Gastroesophageal sphincter (tissue), 4 donors: ENCODE data around the gene POFUT2. TPM values are rescaled to one million over a fixed set of nuclear protein-coding genes. Genes with fewer than 3 reads are reported as not detected.

Experiments
- ATAC-seq: fragments of 150-250 bp; one replicate; pipeline ENCODE4 v1.9.1; 2016; ENCODE audit warnings: mild to moderate bottlenecking, moderate library complexity
- H3K27ac ChIP-seq, 4 donors: fragments of 200-600 bp; sonication (generic) in 3 of 4; 1 replicate in 3 of 4; 2 replicates in 1 of 4; pipeline ENCODE4 v1.5.1; 2016 to 2019
- H3K27me3 ChIP-seq: fragments of 200-600 bp; sonication (generic); one replicate; pipeline ENCODE4 v1.5.1; 2019
- H3K36me3 ChIP-seq, 2 donors: fragments of 200-600 bp; sonication (generic); one replicate each; pipeline ENCODE4 v1.5.1; 2019; ENCODE audit warnings: control low read depth in 1 of 2
- H3K4me1 ChIP-seq, 3 donors: fragments of 200-600 bp; sonication (generic); 1 replicate in 2 of 3; 2 replicates in 1 of 3; pipeline ENCODE4 v1.5.1; 2016 to 2019; ENCODE audit warnings: control low read depth in 2 of 3
- H3K4me3 ChIP-seq, 2 donors: fragments of 200-600 bp; sonication (generic); one replicate each; pipeline ENCODE4 v1.5.1; 2019; ENCODE audit warnings: mild to moderate bottlenecking in 1 of 2, moderate library complexity in 1 of 2
- H3K9me3 ChIP-seq, 3 donors: fragments of 200-600 bp; sonication (generic); one replicate each; pipeline ENCODE4 v1.5.1; 2017 to 2019; ENCODE audit warnings: control low read depth in 2 of 3
- CTCF ChIP-seq, 4 experiments: fragments of 200-600 bp in 2 of 4; fragments of 450-650 bp in 2 of 4; sonication (generic) in 1 of 4; IDR thresholded peaks; one replicate each; pipeline ENCODE4 v1.5.1; 2017 to 2019; ENCODE audit warnings: antibody characterized with exemption in 4 of 4, mild to moderate bottlenecking in 2 of 4, moderate library complexity in 2 of 4
- EP300 ChIP-seq: sonication (generic); formaldehyde crosslinking; IDR thresholded peaks from one replicate; pipeline ENCODE4 v1.6.1; 2017; ENCODE audit warnings: antibody characterized with exemption, mild to moderate bottlenecking
- POLR2A ChIP-seq, 2 donors: fragments of 450-650 bp; IDR thresholded peaks; one replicate each; pipeline ENCODE4 v1.6.1; 2017; ENCODE audit warnings: antibody characterized with exemption in 2 of 2, mild to moderate bottlenecking in 2 of 2, moderate library complexity in 1 of 2
- POLR2AphosphoS5 ChIP-seq: sonication (generic); formaldehyde crosslinking; IDR thresholded peaks from one replicate; pipeline ENCODE4 v1.6.1; 2017; ENCODE audit warnings: antibody characterized with exemption
- WGBS, 2 donors: methylation state at CpG; one replicate each; pipeline ENCODE4 v1.1.5; 2018; ENCODE audit warnings: low coverage in 1 of 2; 5-methylcytosine and 5-hydroxymethylcytosine counted together
- total RNA-seq, 4 donors: library from RNA; depleted of rRNA; stranded (reverse); fragments of >200 nt; gene quantifications; one replicate each; pipeline ENCODE4 v1.1.0, GENCODE V29; 2016

Gene POFUT2
- total RNA-seq, 4 donors from 2014 or later, result 17.6 to 31.1 (median 24.2) TPM

- ATAC-seq, result no peak
- WGBS, 2 donors, result 69 to 88% methylated on average over 2 to 3 of the region's 5 CpGs
- no peaks in the 10 kb centered on the region for H3K4me1 ChIP-seq
Measured at GRCh38 chr21:45260191-45260825, 27.4 kb downstream of the POFUT2 start.

GRCh38 chr21:45259206-45259840 is 28.4 kb downstream of the POFUT2 start:
- Histone ChIP-seq H3K9me3 (no peaks in the 10 kb centered on the region), H3K4me3 (no peak overlapping the region), H3K27me3 (peaks cover 41% of the 10 kb centered on the region), H3K36me3 (peaks cover 0 to 24% of the 10 kb centered on the region in 2 donors), H3K4me1 (no peaks in the 10 kb centered on the region), H3K27ac (no peak overlapping the region)
- WGBS, 2 donors, result 68 to 77% methylated on average over 9 to 16 of the region's 17 CpGs
- ATAC-seq, result no peak
- no peak for TF ChIP-seq CTCF (IDR thresholded peaks at IDR 0.05)
- no peak for TF ChIP-seq POLR2A (IDR thresholded peaks at IDR 0.05)
- no peak for TF ChIP-seq POLR2AphosphoS5
- TF ChIP-seq EP300, result no peak

More at GRCh38 chr21:45260191-45260825, 27.4 kb downstream of the POFUT2 start:
- no peaks in the 10 kb centered on the region for H3K9me3 ChIP-seq
- TF ChIP-seq POLR2AphosphoS5, result no peak
- no peak for TF ChIP-seq CTCF (IDR thresholded peaks at IDR 0.05)
- TF ChIP-seq POLR2A (IDR thresholded peaks at IDR 0.05), result no peak
- TF ChIP-seq EP300, result no peak
- H3K4me3 ChIP-seq, result no peak overlapping the region
- no peak overlapping the region for H3K27ac ChIP-seq
- H3K27me3 ChIP-seq, result peaks cover 31% of the 10 kb centered on the region
- peaks cover 0 to 34% of the 10 kb centered on the region in 2 donors for H3K36me3 ChIP-seq

- H3K4me1 ChIP-seq, result no peaks in the 10 kb centered on the region
- H3K27ac ChIP-seq, result no peak overlapping the region
- H3K27me3 ChIP-seq, result peaks cover 50% of the 10 kb centered on the region
- WGBS, 2 donors, result 40% methylated on average over 1 of the region's 19 CpGs; no CpG with 5 or more reads in 1 of the 2 donors
- H3K36me3 ChIP-seq, result peaks cover 0 to 15% of the 10 kb centered on the region in 2 donors
- no peaks in the 10 kb centered on the region for H3K9me3 ChIP-seq
- no peak overlapping the region for H3K4me3 ChIP-seq
- ATAC-seq, result no peak
- no peak for TF ChIP-seq EP300
Measured at GRCh38 chr21:45258466-45258865, 29.2 kb downstream of the POFUT2 start.

- peaks cover 0 to 9% of the 10 kb centered on the region in 2 donors for H3K36me3 ChIP-seq
- no peak overlapping the region for H3K4me3 ChIP-seq
- TF ChIP-seq POLR2A (IDR thresholded peaks at IDR 0.05) (no peak), EP300 (no peak), POLR2AphosphoS5 (no peak), CTCF (IDR thresholded peaks at IDR 0.05) (no peak)
- ATAC-seq, result no peak
- peaks cover 56% of the 10 kb centered on the region for H3K27me3 ChIP-seq
- 93% methylated on average over 3 of the region's 40 CpGs; no CpG with 5 or more reads in 1 of the 2 donors for WGBS, 2 donors
- H3K27ac ChIP-seq, result no peak overlapping the region
- no peaks in the 10 kb centered on the region for H3K4me1 ChIP-seq
- H3K9me3 ChIP-seq, result no peaks in the 10 kb centered on the region
Measured at GRCh38 chr21:45257673-45258341, 29.9 kb downstream of the POFUT2 start.

- no peak for ATAC-seq
- H3K27ac ChIP-seq, result no peak overlapping the region
- no peaks in the 10 kb centered on the region for H3K9me3 ChIP-seq
- no peak overlapping the region for H3K4me3 ChIP-seq
- 40% methylated on average over 3 of the region's 27 CpGs; no CpG with 5 or more reads in 1 of the 2 donors for WGBS, 2 donors
- no peaks in the 10 kb centered on the region for H3K4me1 ChIP-seq
- peaks cover 0 to 3% of the 10 kb centered on the region in 2 donors for H3K36me3 ChIP-seq
- TF ChIP-seq CTCF (IDR thresholded peaks at IDR 0.05) (no peak), EP300 (no peak), POLR2A (IDR thresholded peaks at IDR 0.05) (no peak), POLR2AphosphoS5 (no peak)
- peaks cover 57% of the 10 kb centered on the region for H3K27me3 ChIP-seq
Measured at GRCh38 chr21:45256912-45257672, 30.6 kb downstream of the POFUT2 start.
